ENCODE measurements around the gene KLF16.

Gene KLF16

GRCh38 chr19:1873524-1874473 is 10.4 kb upstream of the KLF16 start:
- peaks cover 11% of the 10 kb centered on the region for H3K4me1 ChIP-seq (ENCODE audit: low read length)
- peak overlapping the region; percentile 92; the same call in 1 of the 2 replicates for H3K9ac ChIP-seq (ENCODE audit: low read length)
- H3K27me3 ChIP-seq (replicated peaks; ENCODE audit: insufficient read depth, low read length) = no peaks in the 10 kb centered on the region
- peaks cover 12% of the 10 kb centered on the region; the same call in 1 of the 2 replicates for H4K20me1 ChIP-seq (ENCODE audit: insufficient read depth, low read length)
- 0 out of 2 replicates have a peak, but pooled peaks cover 12% of the 10 kb centered on the region for H3F3A ChIP-seq (ENCODE audit: insufficient read depth, low read length)
- H3K27ac ChIP-seq (ENCODE audit: low read length) = no peak overlapping the region
- no peaks in the 10 kb centered on the region for H3K9me2 ChIP-seq (replicated peaks; ENCODE audit: insufficient read depth, low read length)
- peaks cover 59% of the 10 kb centered on the region for H3K79me2 ChIP-seq (ENCODE audit: low read length)
- no peak overlapping the region for H2AFZ ChIP-seq (ENCODE audit: low read length)
- H3K36me3 ChIP-seq (replicated peaks; ENCODE audit: insufficient read depth, low read length) = peaks cover 4% of the 10 kb centered on the region
- DNase-seq = no peak
- peak overlapping the region; percentile 87; the same call in 1 of the 2 replicates for H3K4me3 ChIP-seq (ENCODE audit: low read length)
- peak overlapping the region; percentile 99; the same call in 1 of the 2 replicates for H3K4me2 ChIP-seq (ENCODE audit: low read depth, low read length)
- no peaks in the 10 kb centered on the region for H3K9me3 ChIP-seq (replicated peaks; ENCODE audit: insufficient read depth, low read length)
- no peak for TF ChIP-seq EZH2 (optimal IDR thresholded peaks at IDR 0.05; ENCODE audit: low read depth, low read length)
- no peak for TF ChIP-seq EZH2phosphoT487 (IDR thresholded peaks at IDR 0.05; ENCODE audit: low read length)
- TF ChIP-seq, protein P1, sequence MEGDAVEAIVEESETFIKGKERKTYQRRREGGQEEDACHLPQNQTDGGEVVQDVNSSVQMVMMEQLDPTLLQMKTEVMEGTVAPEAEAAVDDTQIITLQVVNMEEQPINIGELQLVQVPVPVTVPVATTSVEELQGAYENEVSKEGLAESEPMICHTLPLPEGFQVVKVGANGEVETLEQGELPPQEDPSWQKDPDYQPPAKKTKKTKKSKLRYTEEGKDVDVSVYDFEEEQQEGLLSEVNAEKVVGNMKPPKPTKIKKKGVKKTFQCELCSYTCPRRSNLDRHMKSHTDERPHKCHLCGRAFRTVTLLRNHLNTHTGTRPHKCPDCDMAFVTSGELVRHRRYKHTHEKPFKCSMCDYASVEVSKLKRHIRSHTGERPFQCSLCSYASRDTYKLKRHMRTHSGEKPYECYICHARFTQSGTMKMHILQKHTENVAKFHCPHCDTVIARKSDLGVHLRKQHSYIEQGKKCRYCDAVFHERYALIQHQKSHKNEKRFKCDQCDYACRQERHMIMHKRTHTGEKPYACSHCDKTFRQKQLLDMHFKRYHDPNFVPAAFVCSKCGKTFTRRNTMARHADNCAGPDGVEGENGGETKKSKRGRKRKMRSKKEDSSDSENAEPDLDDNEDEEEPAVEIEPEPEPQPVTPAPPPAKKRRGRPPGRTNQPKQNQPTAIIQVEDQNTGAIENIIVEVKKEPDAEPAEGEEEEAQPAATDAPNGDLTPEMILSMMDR (IDR thresholded peaks at IDR 0.05; ENCODE audit: low read length) = no peak

DNA sequence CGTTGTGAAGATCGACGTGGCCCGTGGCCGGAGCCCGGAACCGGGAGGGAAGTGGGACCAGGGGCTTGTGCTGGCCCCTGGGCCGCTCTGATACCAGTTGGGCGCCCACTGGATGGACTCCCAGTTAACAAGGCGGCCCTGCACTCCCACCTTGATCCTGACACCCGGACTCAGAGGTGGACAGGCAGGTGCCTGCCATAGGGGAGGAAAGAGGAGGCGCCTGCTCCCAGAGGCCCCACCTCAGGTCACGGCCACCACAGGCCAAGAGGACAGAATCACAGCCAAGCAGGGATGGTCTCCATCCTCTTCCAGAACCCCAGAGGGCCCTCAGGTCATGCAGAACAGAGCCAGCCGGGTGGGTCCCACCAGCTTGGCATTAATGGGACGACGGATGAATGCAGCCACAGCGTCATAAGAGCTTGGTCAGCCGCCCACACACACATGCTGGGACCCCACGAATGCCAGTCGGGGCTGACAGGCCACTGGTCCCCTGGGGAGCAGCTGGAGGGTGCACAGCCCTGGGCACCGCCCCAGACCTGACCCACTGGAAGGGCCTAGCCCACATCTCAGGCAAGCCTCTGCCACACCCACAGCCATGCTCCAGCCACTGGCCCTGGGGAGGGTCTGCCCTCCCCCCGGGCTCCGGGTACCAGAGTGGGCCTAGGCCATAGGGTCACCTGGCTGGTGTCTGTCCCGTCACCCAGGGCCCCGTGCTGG is 9.6 kb upstream of the KLF16 start:
- H3K9me3 ChIP-seq (replicated peaks; ENCODE audit: insufficient read depth, low read length) = no peaks in the 10 kb centered on the region
- H3K9me2 ChIP-seq (replicated peaks; ENCODE audit: insufficient read depth, low read length) = no peaks in the 10 kb centered on the region
- TF ChIP-seq, protein P1 (IDR thresholded peaks at IDR 0.05; ENCODE audit: low read length) = no peak
- TF ChIP-seq EZH2phosphoT487 (IDR thresholded peaks at IDR 0.05; ENCODE audit: low read length) (no peak), EZH2 (optimal IDR thresholded peaks at IDR 0.05; ENCODE audit: low read depth, low read length) (no peak)
- H3K27me3 ChIP-seq (replicated peaks; ENCODE audit: insufficient read depth, low read length) = no peaks in the 10 kb centered on the region
- peaks cover 12% of the 10 kb centered on the region; the same call in 1 of the 2 replicates for H4K20me1 ChIP-seq (ENCODE audit: insufficient read depth, low read length)
- H3K4me2 ChIP-seq (ENCODE audit: low read depth, low read length) = no peak overlapping the region
- 0 out of 2 replicates have a peak, but pooled peaks cover 15% of the 10 kb centered on the region for H3F3A ChIP-seq (ENCODE audit: insufficient read depth, low read length)
- no peak overlapping the region for H3K9ac ChIP-seq (ENCODE audit: low read length)
- H3K4me3 ChIP-seq (ENCODE audit: low read length) = no peak overlapping the region
- H2AFZ ChIP-seq (ENCODE audit: low read length) = no peak overlapping the region
- peaks cover 11% of the 10 kb centered on the region for H3K4me1 ChIP-seq (ENCODE audit: low read length)
- no peak for DNase-seq
- H3K27ac ChIP-seq (ENCODE audit: low read length) = no peak overlapping the region
- peaks cover 4% of the 10 kb centered on the region for H3K36me3 ChIP-seq (replicated peaks; ENCODE audit: insufficient read depth, low read length)
- peaks cover 59% of the 10 kb centered on the region for H3K79me2 ChIP-seq (ENCODE audit: low read length)

- Histone ChIP-seq H3K9me3 (replicated peaks; ENCODE audit: insufficient read depth, low read length) (no peaks in the 10 kb centered on the region), H3K27ac (ENCODE audit: low read length) (no peak overlapping the region), H3K4me2 (ENCODE audit: low read depth, low read length) (no peak overlapping the region), H3K79me2 (ENCODE audit: low read length) (peaks cover 57% of the 10 kb centered on the region), H3K4me1 (ENCODE audit: low read length) (peaks cover 11% of the 10 kb centered on the region), H3K9me2 (replicated peaks; ENCODE audit: insufficient read depth, low read length) (no peaks in the 10 kb centered on the region), H3K9ac (ENCODE audit: low read length) (no peak overlapping the region), H3K4me3 (ENCODE audit: low read length) (no peak overlapping the region), H4K20me1 (ENCODE audit: insufficient read depth, low read length) (peaks cover 12% of the 10 kb centered on the region; the same call in 1 of the 2 replicates), H2AFZ (ENCODE audit: low read length) (no peak overlapping the region), H3F3A (ENCODE audit: insufficient read depth, low read length) (0 out of 2 replicates have a peak, but pooled peaks cover 16% of the 10 kb centered on the region), H3K27me3 (replicated peaks; ENCODE audit: insufficient read depth, low read length) (no peaks in the 10 kb centered on the region), H3K36me3 (replicated peaks; ENCODE audit: insufficient read depth, low read length) (peaks cover 4% of the 10 kb centered on the region)
- no peak for DNase-seq
- no peak for TF ChIP-seq EZH2phosphoT487 (IDR thresholded peaks at IDR 0.05; ENCODE audit: low read length)
- no peak for TF ChIP-seq EZH2 (optimal IDR thresholded peaks at IDR 0.05; ENCODE audit: low read depth, low read length)
- TF ChIP-seq, protein P1 (IDR thresholded peaks at IDR 0.05; ENCODE audit: low read length) = no peak
Observed at GRCh38 chr19:1871630-1872029, 8.3 kb upstream of the KLF16 start.

Data from MM.1S (cell line).